H9 (cell line): Measurements from ENCODE around the gene MRAP. TPM values are rescaled to one million over a fixed set of nuclear protein-coding genes. Genes with fewer than 3 reads are reported as not detected.

Source experiments
- DNase-seq: peaks from one replicate; pipeline ENCODE4 v3.0.0-alpha.2; 2017
- H2AFZ ChIP-seq: one replicate; pipeline ENCODE4 v1.6.1; 2013; ENCODE audit warnings: mild to moderate bottlenecking, low read length, control low read depth, moderate library complexity
- H2AK5ac ChIP-seq: 2 replicates; pipeline ENCODE4 v1.6.1; 2013; ENCODE audit warnings: low read length, control low read depth, mixed read lengths; ENCODE audit not compliant: insufficient read length
- H2BK120ac ChIP-seq: one replicate; pipeline ENCODE4 v1.6.1; 2013; ENCODE audit warnings: low read depth, mild to moderate bottlenecking, low read length, control low read depth, inconsistent platforms; ENCODE audit not compliant: poor library complexity, severe bottlenecking
- H2BK12ac ChIP-seq: 2 replicates; pipeline ENCODE4 v1.6.1; 2013; ENCODE audit warnings: low read length, control low read depth, mixed read lengths, low read depth; ENCODE audit not compliant: insufficient read length
- H2BK15ac ChIP-seq: 2 replicates; pipeline ENCODE4 v1.6.1; 2013; ENCODE audit warnings: low read depth, low read length, control low read depth
- H2BK20ac ChIP-seq: one replicate; pipeline ENCODE4 v1.6.1; 2013; ENCODE audit warnings: low read depth, mild to moderate bottlenecking, low read length, control low read depth, inconsistent platforms; ENCODE audit not compliant: poor library complexity, severe bottlenecking
- H2BK5ac ChIP-seq: 2 replicates; pipeline ENCODE4 v1.6.1; 2013; ENCODE audit warnings: low read length, control low read depth, mixed read lengths; ENCODE audit not compliant: insufficient read length
- H3K14ac ChIP-seq: 2 replicates; pipeline ENCODE4 v1.6.1; 2013; ENCODE audit warnings: low read length, control low read depth; ENCODE audit not compliant: insufficient read depth
- H3K18ac ChIP-seq: 2 replicates; pipeline ENCODE4 v1.6.1; 2013; ENCODE audit warnings: low read depth, mild to moderate bottlenecking, mixed read lengths, low read length, control low read depth; ENCODE audit not compliant: insufficient read length
- H3K23ac ChIP-seq: 2 replicates; pipeline ENCODE4 v1.6.1; 2013; ENCODE audit warnings: low read length, control low read depth, mixed read lengths, low read depth; ENCODE audit not compliant: insufficient read length
- H3K23me2 ChIP-seq: 2 replicates; pipeline ENCODE4 v1.6.1; 2013; ENCODE audit warnings: low read depth, mild to moderate bottlenecking, mixed read lengths, low read length, control low read depth; ENCODE audit not compliant: insufficient read length, poor library complexity, severe bottlenecking
- H3K27ac ChIP-seq: 2 replicates; pipeline ENCODE4 v1.5.1; 2013; ENCODE audit warnings: low read length, control low read depth, mixed read lengths, low read depth; ENCODE audit not compliant: insufficient read length
- H3K27me3 ChIP-seq: 2 replicates; pipeline ENCODE4 v1.6.1; 2013; ENCODE audit warnings: low read length, control low read depth, inconsistent platforms; ENCODE audit not compliant: insufficient read depth
- H3K4ac ChIP-seq: 2 replicates; pipeline ENCODE4 v1.6.1; 2013; ENCODE audit warnings: low read depth, mild to moderate bottlenecking, control low read depth, inconsistent platforms, low read length, moderate library complexity
- H3K4me1 ChIP-seq: 2 replicates; pipeline ENCODE4 v1.6.1; 2013; ENCODE audit warnings: low read length, control low read depth, inconsistent platforms; ENCODE audit not compliant: insufficient read depth
- H3K4me2 ChIP-seq: 2 replicates; pipeline ENCODE4 v1.6.1; 2013; ENCODE audit warnings: low read length, control low read depth, mixed read lengths; ENCODE audit not compliant: insufficient read length, insufficient read depth
- H3K56ac ChIP-seq: 2 replicates; pipeline ENCODE4 v1.6.1; 2013; ENCODE audit warnings: low read depth, mild to moderate bottlenecking, mixed read lengths, low read length, control low read depth; ENCODE audit not compliant: insufficient read length
- H3K79me1 ChIP-seq: 2 replicates; pipeline ENCODE4 v1.6.1; 2013; ENCODE audit warnings: low read depth, mild to moderate bottlenecking, moderate library complexity, low read length, control low read depth, inconsistent platforms; ENCODE audit not compliant: insufficient read depth, poor library complexity, severe bottlenecking
- H3K79me2 ChIP-seq: 2 replicates; pipeline ENCODE4 v1.6.1; 2013; ENCODE audit warnings: low read length, control low read depth, inconsistent platforms; ENCODE audit not compliant: insufficient read depth
- H3K9ac ChIP-seq: 2 replicates; pipeline ENCODE4 v1.6.1; 2013; ENCODE audit warnings: low read length, control low read depth, mixed read lengths; ENCODE audit not compliant: insufficient read length; ENCODE audit errors: extremely low read depth
- H3K9me3 ChIP-seq: one replicate; pipeline ENCODE4 v1.6.1; 2013; ENCODE audit warnings: low read depth, low read length, inconsistent platforms; ENCODE audit not compliant: control insufficient read depth
- H3T11ph ChIP-seq: one replicate; pipeline ENCODE4 v1.6.1; 2013; ENCODE audit warnings: mild to moderate bottlenecking, low read length, control low read depth, inconsistent platforms
- H4K20me1 ChIP-seq: one replicate; pipeline ENCODE4 v1.6.1; 2013; ENCODE audit not compliant: control insufficient read depth, insufficient read length, insufficient read depth
- H4K5ac ChIP-seq: 2 replicates; pipeline ENCODE4 v1.6.1; 2013; ENCODE audit warnings: low read depth, mild to moderate bottlenecking, mixed read lengths, low read length, control low read depth; ENCODE audit not compliant: insufficient read length
- H4K8ac ChIP-seq: replicated peaks from 2 replicates; pipeline ENCODE4 v1.6.1; 2013; ENCODE audit warnings: low read length, control low read depth, mixed read lengths, low read depth; ENCODE audit not compliant: insufficient read length
- H4K91ac ChIP-seq: 2 replicates; pipeline ENCODE4 v1.6.1; 2013; ENCODE audit warnings: low read depth, mild to moderate bottlenecking, moderate library complexity, mixed read lengths, low read length, control low read depth; ENCODE audit not compliant: insufficient read length
- H3K27ac Mint-ChIP-seq, 3 experiments: 2 replicates in 2 of 3; 3 replicates in 1 of 3; pipeline ENCODE4 v1.8.0; 2020 to 2021; ENCODE audit warnings: mixed read lengths in 3 of 3, mild to moderate bottlenecking in 1 of 3, moderate library complexity in 1 of 3
- H3K27me3 Mint-ChIP-seq: 2 replicates; pipeline ENCODE4 v1.8.0; 2021; ENCODE audit warnings: low read depth, mild to moderate bottlenecking, moderate library complexity, mixed read lengths
- H3K36me3 Mint-ChIP-seq, 3 experiments: 2 replicates in 2 of 3; 3 replicates in 1 of 3; pipeline ENCODE4 v1.8.0; 2020 to 2021; ENCODE audit warnings: low read depth in 3 of 3, mixed read lengths in 3 of 3; ENCODE audit not compliant: insufficient read depth in 1 of 3
- H3K4me1 Mint-ChIP-seq, 2 experiments: 2 replicates each; pipeline ENCODE4 v1.8.0; 2020; ENCODE audit warnings: mixed read lengths in 2 of 2
- H3K4me3 Mint-ChIP-seq, 2 experiments: 2 replicates in 1 of 2; 3 replicates in 1 of 2; pipeline ENCODE4 v1.8.0; 2020 to 2021; ENCODE audit warnings: mild to moderate bottlenecking in 2 of 2, mixed read lengths in 2 of 2, moderate library complexity in 1 of 2
- H3K9me3 Mint-ChIP-seq, 2 experiments: 2 replicates in 1 of 2; 3 replicates in 1 of 2; pipeline ENCODE4 v1.8.0; 2020; ENCODE audit warnings: mild to moderate bottlenecking in 2 of 2, mixed read lengths in 2 of 2, moderate library complexity in 1 of 2
- CTCF ChIP-seq: fragments of 200-600 bp; sonication (generic); conservative IDR thresholded peaks from 3 replicates; pipeline ENCODE4 v1.8.0; 2021; ENCODE audit warnings: antibody characterized with exemption, mild to moderate bottlenecking
- WGBS: extraction: QIAGEN DNeasy Blood & Tissue Kit; methylation state at CpG from one replicate; pipeline ENCODE4 v1.1.7; 2013; ENCODE audit warnings: missing lambda C conversion rate, low lambda C conversion rate, mixed read lengths; ENCODE audit not compliant: insufficient read length; ENCODE audit errors: extremely low coverage; 5-methylcytosine and 5-hydroxymethylcytosine counted together
- total RNA-seq: library from RNA; stranded (reverse); gene quantifications from 2 replicates; pipeline ENCODE4 v1.2.1, GENCODE V29; 2021

Gene MRAP
- total RNA-seq, 1 experiment from 2014 or later: not detected

DNA sequence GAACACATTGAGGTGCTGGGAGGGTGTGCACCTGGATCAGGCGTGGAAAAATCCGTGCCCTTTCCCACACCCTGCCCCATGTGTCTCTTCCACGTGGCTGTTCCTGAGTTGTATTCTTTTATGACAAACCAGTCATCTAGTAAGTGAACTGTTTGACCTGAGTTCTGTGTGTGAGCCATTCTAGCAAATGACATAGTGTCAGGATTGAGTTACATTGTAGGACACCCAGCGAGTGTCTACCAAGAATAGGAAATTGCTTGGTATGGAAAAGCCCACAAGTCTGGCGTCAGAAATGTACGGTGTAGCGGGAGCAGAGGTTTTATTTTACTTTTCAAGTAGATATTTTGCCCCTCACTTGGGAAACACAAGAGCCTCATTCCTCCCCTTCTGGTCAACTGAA lies 1.2 kb upstream of the MRAP start:
- Histone ChIP-seq H3K79me1 (no peaks in the 10 kb centered on the region), H3K9ac (no peak overlapping the region), H3K27ac (no peak overlapping the region), H2BK120ac (no peak overlapping the region), H3K4ac (no peak overlapping the region), H4K20me1 (no peaks in the 10 kb centered on the region), H3K4me1 (no peaks in the 10 kb centered on the region), H3T11ph (no peak overlapping the region), H2BK20ac (no peak overlapping the region), H3K14ac (no peak overlapping the region), H3K9me3 (no peaks in the 10 kb centered on the region), H3K56ac (no peak overlapping the region), H2AFZ (no peak overlapping the region), H2BK15ac (no peak overlapping the region), H2BK5ac (no peak overlapping the region), H3K27me3 (no peaks in the 10 kb centered on the region), H2BK12ac (no peak overlapping the region), H4K8ac (no peak overlapping the region), H3K18ac (no peak overlapping the region), H3K23me2 (no peaks in the 10 kb centered on the region), H3K23ac (no peak overlapping the region), H4K5ac (no peak overlapping the region), H3K79me2 (no peaks in the 10 kb centered on the region), H3K4me2 (no peak overlapping the region), H2AK5ac (no peak overlapping the region), H4K91ac (no peak overlapping the region)
- Mint-ChIP-seq H3K27ac (no peak overlapping the region), H3K4me3 (no peak overlapping the region), H3K27me3 (no peaks in the 10 kb centered on the region), H3K9me3 (no peaks in the 10 kb centered on the region), H3K4me1 (no peaks in the 10 kb centered on the region), H3K36me3 (peaks cover 0 to 8% (median 5%) of the 10 kb centered on the region in 3 experiments; a peak in 5 of 7 replicates)
- TF ChIP-seq CTCF: no peak
- WGBS: no CpG with 5 or more reads among the region's 7 CpGs
- DNase-seq: no peak
